HCT116 (cell line): ENCODE measurements around the gene SCRN1. TPM values are rescaled to one million over a fixed set of nuclear protein-coding genes. Genes with fewer than 3 reads are reported as not detected.

Source experiments
- ATAC-seq: fragments of 200-7000 bp; cut with Tn5 transposase; 2 replicates; pipeline ENCODE4 v1.9.1; 2020; ENCODE audit warnings: mild to moderate bottlenecking, moderate library complexity
- BruUV-seq: library from RNA; stranded (reverse); fragments of 400-500 nt; replicated peaks from 2 replicates; lab custom pipeline; 2021; lab: Mats Ljungman, UMichigan
- CTCF ChIA-PET: fragments of 300-600 bp; sonication (Branson Sonifier 250); formaldehyde crosslinking; loops from one replicate; lab custom pipeline; 2021; ENCODE audit warnings: antibody characterized with exemption; lab: Charles Lee
- POLR2A ChIA-PET: fragments of 300-600, 350-600 bp; sonication (Branson Sonifier 250); formaldehyde crosslinking; loops from one replicate; lab custom pipeline; 2021; ENCODE audit warnings: antibody characterized with exemption; lab: Charles Lee
- RAD21 ChIA-PET, 2 experiments: fragments of 300-600 bp; sonication (Branson Sonifier 250); formaldehyde crosslinking; loops; one replicate each; lab custom pipeline; 2023; ENCODE audit warnings: low total read pairs in 2 of 2; ENCODE audit not compliant: uncharacterized antibody in 2 of 2, unreplicated experiment in 2 of 2, low non-redundant PET in 1 of 2; lab: Charles Lee
- DNase-seq: peaks from one replicate; pipeline ENCODE4 v3.0.0-alpha.2; 2010; ENCODE audit warnings: low read depth, low spot score
- H2AFZ ChIP-seq: fragments of 200-600 bp; shearing (Covaris generic), sonication (generic); 2 replicates; pipeline ENCODE4 v1.6.1; 2017; ENCODE audit warnings: low read depth, mixed run types, mixed read lengths, antibody characterized with exemption, low read length; ENCODE audit not compliant: poor library complexity, severe bottlenecking
- H3K27ac ChIP-seq: 2 replicates; pipeline ENCODE4 v1.5.1; 2012; ENCODE audit warnings: low read depth, low read length
- H3K27me3 ChIP-seq: fragments of 200-600 bp; sonication (generic); 2 replicates; pipeline ENCODE4 v1.6.1; 2016; ENCODE audit warnings: mixed run types, low read length, mixed read lengths; ENCODE audit not compliant: insufficient read depth
- H3K36me3 ChIP-seq, 2 experiments: fragments of 200-500 bp in 1 of 2; fragments of 200-600 bp in 1 of 2; sonication (Bioruptor generic) in 1 of 2; sonication (generic) in 1 of 2; 2 replicates each; pipeline versions ENCODE4 v1.5.1 to v1.6.1; 2014 to 2016; ENCODE audit warnings: low read length in 2 of 2, inconsistent platforms in 1 of 2, mixed read lengths in 1 of 2, mixed run types in 1 of 2; ENCODE audit not compliant: insufficient read depth in 2 of 2, control insufficient read depth in 1 of 2
- H3K4me1 ChIP-seq, 2 experiments: fragments of 200-600 bp in 1 of 2; sonication (generic) in 1 of 2; 2 replicates each; pipeline versions ENCODE4 v1.5.1 to v1.6.1; 2012 to 2017; ENCODE audit warnings: low read length in 2 of 2, inconsistent platforms in 1 of 2, mild to moderate bottlenecking in 1 of 2, mixed read lengths in 1 of 2, mixed run types in 1 of 2, moderate library complexity in 1 of 2; ENCODE audit not compliant: insufficient read depth in 2 of 2, control insufficient read depth in 1 of 2
- H3K4me2 ChIP-seq: fragments of 200-600 bp; sonication (generic); 2 replicates; pipeline ENCODE4 v1.6.1; 2017; ENCODE audit warnings: mixed run types, low read length, mixed read lengths
- H3K4me3 ChIP-seq, 2 experiments: fragments of 200-600 bp in 1 of 2; sonication (generic) in 1 of 2; replicated peaks in 1 of 2; 2 replicates each; pipeline ENCODE4 v1.5.1; 2011 to 2016; ENCODE audit warnings: low read length in 2 of 2, control low read depth in 1 of 2, low read depth in 1 of 2, mild to moderate bottlenecking in 1 of 2, mixed read lengths in 1 of 2, mixed run types in 1 of 2
- H3K79me2 ChIP-seq: fragments of 200-600 bp; sonication (generic); 2 replicates; pipeline ENCODE4 v1.6.1; 2017; ENCODE audit warnings: mild to moderate bottlenecking, mixed run types, low read length, moderate library complexity, mixed read lengths; ENCODE audit not compliant: insufficient read depth
- H3K9ac ChIP-seq: fragments of 200-600 bp; sonication (generic); 2 replicates; pipeline ENCODE4 v1.6.1; 2016; ENCODE audit warnings: low read length, mixed read lengths
- H3K9me2 ChIP-seq: fragments of 200-600 bp; sonication (generic), shearing (Covaris generic); 2 replicates; pipeline ENCODE4 v1.6.1; 2017; ENCODE audit warnings: mixed run types, mild to moderate bottlenecking, moderate library complexity; ENCODE audit not compliant: insufficient read depth
- H3K9me3 ChIP-seq, 2 experiments: fragments of 200-500 bp in 1 of 2; fragments of 200-600 bp in 1 of 2; sonication (Bioruptor generic) in 1 of 2; sonication (generic) in 1 of 2; 2 replicates each; pipeline ENCODE4 v1.6.1; 2014 to 2017; ENCODE audit warnings: low read length in 2 of 2, mixed read lengths in 2 of 2, inconsistent platforms in 1 of 2, low read depth in 1 of 2, mild to moderate bottlenecking in 1 of 2, mixed run types in 1 of 2, moderate library complexity in 1 of 2; ENCODE audit not compliant: control insufficient read depth in 1 of 2, insufficient read depth in 1 of 2
- H4K20me1 ChIP-seq: fragments of 200-600 bp; sonication (generic), shearing (Covaris generic); 2 replicates; pipeline ENCODE4 v1.6.1; 2017; ENCODE audit warnings: mixed run types, mild to moderate bottlenecking, moderate library complexity; ENCODE audit not compliant: insufficient read depth
- CEBPB ChIP-seq: IDR thresholded peaks from 2 replicates; pipeline ENCODE4 v1.6.1; 2012; ENCODE audit warnings: low read depth
- CTCF ChIP-seq, 3 experiments: fragments of 200-600 bp in 1 of 3; sonication (generic) in 1 of 3; IDR thresholded peaks in 2 of 3; conservative IDR thresholded peaks in 1 of 3; 2 replicates each; pipeline ENCODE4 v1.5.1; 2012 to 2017; ENCODE audit warnings: low read depth in 2 of 3, low read length in 2 of 3, antibody characterized with exemption in 1 of 3, borderline replicate concordance in 1 of 3, control low read depth in 1 of 3, mild to moderate bottlenecking in 1 of 3, mixed read lengths in 1 of 3, mixed run types in 1 of 3, moderate library complexity in 1 of 3; ENCODE audit not compliant: insufficient read depth in 1 of 3
- ELF1 ChIP-seq: IDR thresholded peaks from 2 replicates; pipeline ENCODE4 v1.6.1; 2012; ENCODE audit warnings: low read depth, borderline replicate concordance
- EZH2 ChIP-seq: fragments of 200-600 bp; sonication (generic); IDR thresholded peaks from 2 replicates; pipeline ENCODE4 v1.6.1; 2017; ENCODE audit warnings: antibody characterized with exemption, mixed run types
- EZH2phosphoT487 ChIP-seq: fragments of 200-600 bp; IDR thresholded peaks from 2 replicates; pipeline ENCODE4 v1.6.1; 2018; ENCODE audit warnings: antibody characterized with exemption, borderline replicate concordance
- FOSL1 ChIP-seq: IDR thresholded peaks from 2 replicates; pipeline ENCODE4 v1.6.1; 2012; ENCODE audit warnings: low read depth
- JUND ChIP-seq: IDR thresholded peaks from 2 replicates; pipeline ENCODE4 v1.6.1; 2012
- MAX ChIP-seq: IDR thresholded peaks from 2 replicates; pipeline ENCODE4 v1.6.1; 2012
- POLR2AphosphoS5 ChIP-seq: IDR thresholded peaks from 2 replicates; pipeline ENCODE4 v1.6.1; 2011; ENCODE audit warnings: mild to moderate bottlenecking, low read depth, low read length, moderate library complexity
- RAD21 ChIP-seq: IDR thresholded peaks from 2 replicates; pipeline ENCODE4 v1.6.1; 2012; ENCODE audit warnings: low read depth, mild to moderate bottlenecking
- SIN3A ChIP-seq: IDR thresholded peaks from 2 replicates; pipeline ENCODE4 v1.6.1; 2012; ENCODE audit warnings: low read depth
- SP1 ChIP-seq: IDR thresholded peaks from 2 replicates; pipeline ENCODE4 v1.6.1; 2012; ENCODE audit warnings: low read depth
- SRF ChIP-seq: IDR thresholded peaks from 2 replicates; pipeline ENCODE4 v1.6.1; 2012; ENCODE audit warnings: low read depth
- TCF7L2 ChIP-seq: IDR thresholded peaks from 2 replicates; pipeline ENCODE4 v1.7.0; 2011; ENCODE audit warnings: borderline replicate concordance, inconsistent platforms; ENCODE audit not compliant: insufficient read depth, insufficient read length; ENCODE audit errors: extremely low read depth
- YY1 ChIP-seq: IDR thresholded peaks from 2 replicates; pipeline ENCODE4 v1.6.1; 2011; ENCODE audit warnings: low read length, low read depth, moderate library complexity, mild to moderate bottlenecking; ENCODE audit not compliant: insufficient replicate concordance; ENCODE audit errors: extremely low read depth
- ZBTB33 ChIP-seq: IDR thresholded peaks from 2 replicates; pipeline ENCODE4 v1.6.1; 2011; ENCODE audit warnings: mild to moderate bottlenecking, low read length, moderate library complexity; ENCODE audit not compliant: insufficient replicate concordance; ENCODE audit errors: extremely low read depth
- ZFX ChIP-seq: fragments of 450-650 bp; IDR thresholded peaks from 2 replicates; pipeline ENCODE4 v1.6.1; 2017
- ZNF274 ChIP-seq: fragments of 200-500 bp; sonication (Bioruptor generic); IDR thresholded peaks from 2 replicates; pipeline ENCODE4 v1.6.1; 2014; ENCODE audit warnings: mild to moderate bottlenecking, low read depth, low read length, inconsistent platforms
- intact Hi-C: fragments of 100-400 bp; cut with micrococcal nuclease; formaldehyde crosslinking; loops from 2 replicates; pipeline ENCODE4 v1.10.0; 2022
- total RNA-seq: library from RNA; stranded (reverse); gene quantifications from one replicate; pipeline ENCODE4 v1.2.1, GENCODE V29; 2021; ENCODE audit not compliant: unreplicated experiment

The SCRN1 gene
- total RNA-seq, 1 experiment from 2014 or later: 76.8 TPM

- Histone ChIP-seq H3K9ac (no peak overlapping the region), H3K79me2 (no peaks in the 10 kb centered on the region), H3K36me3 (peaks cover 8% of the 10 kb centered on the region in 2 experiments; a peak in 3 of 4 replicates), H3K4me3 (no peak overlapping the region), H3K9me3 (no peaks in the 10 kb centered on the region), H3K4me2 (no peak overlapping the region), H3K27me3 (no peaks in the 10 kb centered on the region), H4K20me1 (no peaks in the 10 kb centered on the region), H3K27ac (no peak overlapping the region), H3K4me1 (no peaks in the 10 kb centered on the region), H2AFZ (no peak overlapping the region), H3K9me2 (no peaks in the 10 kb centered on the region)
- ChIA-PET POLR2A (interaction anchor here (0.7 kb wide), 1 partner anchor 157 kb away, joined by 4 read pairs; no protein-coding TSS in a partner anchor), RAD21 (no interaction called here), CTCF (no interaction called here)
- BruUV-seq: no TSS peak
- TF ChIP-seq JUND: no peak
- TF ChIP-seq SRF: no peak
- TF ChIP-seq EZH2phosphoT487: no peak
- no peak for TF ChIP-seq ZFX
- TF ChIP-seq POLR2AphosphoS5: no peak
- TF ChIP-seq ZBTB33: no peak
- DNase-seq: no peak
- intact Hi-C loops: no loop called here
- ATAC-seq: no peak
These were observed 62.9 kb downstream of the SCRN1 start for GRCh38 chr7:29926741-29927140.

GRCh38 chr7:29926216-29926615 is 63.4 kb downstream of the SCRN1 start:
- no peaks in the 10 kb centered on the region for H3K4me1 ChIP-seq
- CTCF ChIA-PET: no interaction called here
- BruUV-seq: no TSS peak
- H3K9ac ChIP-seq: no peak overlapping the region
- POLR2A ChIA-PET: interaction anchor here (0.7 kb wide), 1 partner anchor 156 kb away, joined by 4 read pairs; no protein-coding TSS in a partner anchor
- H3K9me2 ChIP-seq: no peaks in the 10 kb centered on the region
- H4K20me1 ChIP-seq: no peaks in the 10 kb centered on the region
- RAD21 ChIA-PET: no interaction called here
- no peaks in the 10 kb centered on the region for H3K9me3 ChIP-seq
- H3K4me2 ChIP-seq: no peak overlapping the region
- H3K27me3 ChIP-seq: no peaks in the 10 kb centered on the region
- intact Hi-C loops: no loop called here
- no peak for ATAC-seq
- H3K4me3 ChIP-seq: no peak overlapping the region
- no peaks in the 10 kb centered on the region for H3K79me2 ChIP-seq
- no peak for DNase-seq
- H3K27ac ChIP-seq: no peak overlapping the region
- H2AFZ ChIP-seq: no peak overlapping the region
- H3K36me3 ChIP-seq: peaks cover 8% of the 10 kb centered on the region in 2 experiments; a peak in 3 of 4 replicates
- no peak for TF ChIP-seq YY1
- TF ChIP-seq FOSL1: no peak
- TF ChIP-seq ZFX: no peak
- TF ChIP-seq SRF: no peak
- no peak for TF ChIP-seq ZNF274
- TF ChIP-seq CTCF (IDR thresholded peaks at IDR 0.05 in 2 of 3, conservative IDR thresholded peaks at IDR 0.05 in 1 of 3; ENCODE audit: borderline replicate concordance in 1 of 3, insufficient read depth in 1 of 3, low read depth in 2 of 3, low read length in 2 of 3): no peak
- no peak for TF ChIP-seq SIN3A
- no peak for TF ChIP-seq EZH2
- no peak for TF ChIP-seq JUND
- TF ChIP-seq RAD21: no peak
- TF ChIP-seq POLR2AphosphoS5: no peak
- no peak for TF ChIP-seq EZH2phosphoT487
- TF ChIP-seq ELF1: no peak
- TF ChIP-seq TCF7L2: no peak
- no peak for TF ChIP-seq MAX
- TF ChIP-seq CEBPB: no peak
- TF ChIP-seq SP1: no peak
